ENCODE data around the gene KCNS3. TPM values are rescaled to one million over a fixed set of nuclear protein-coding genes. Genes with fewer than 3 reads are reported as not detected.

The KCNS3 gene
- total RNA-seq, 1 experiment from 2014 or later: 1.7 TPM

DNA sequence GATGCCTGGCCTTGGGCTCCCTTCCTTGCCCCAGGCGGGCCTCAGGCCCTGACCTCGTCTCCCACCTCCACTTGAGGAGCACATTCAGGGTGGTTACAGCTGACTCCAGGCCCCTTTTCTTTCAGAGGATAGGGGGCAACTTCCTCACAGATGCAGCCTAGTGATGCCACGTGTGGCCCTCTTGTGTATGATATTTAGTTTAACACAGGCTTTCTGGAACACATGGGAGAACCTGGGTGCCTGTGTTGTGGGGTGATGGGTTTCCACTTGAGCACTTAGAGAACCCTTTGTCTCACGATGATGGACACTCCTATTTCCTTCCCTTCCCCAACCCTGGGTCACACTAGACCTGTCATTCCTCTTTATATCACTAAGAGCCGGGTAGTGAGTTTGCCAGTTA, 6.8 kb upstream of the KCNS3 start:
- Histone ChIP-seq H3K27me3 (ENCODE audit: control insufficient read depth, insufficient read depth, low read length) (peaks cover 2% of the 10 kb centered on the region; the same call in 1 of the 2 replicates), H3K4me1 (ENCODE audit: control insufficient read depth, insufficient read depth, low read length) (no peaks in the 10 kb centered on the region), H3K27ac (ENCODE audit: low read length) (no peak overlapping the region), H3K4me3 (ENCODE audit: low read depth in 2 of 2, low read length in 2 of 2) (no peak overlapping the region), H3K36me3 (ENCODE audit: control insufficient read depth, insufficient read depth, low read length) (no peaks in the 10 kb centered on the region), H3K9me3 (ENCODE audit: control insufficient read depth, insufficient read depth, low read depth, low read length) (no peaks in the 10 kb centered on the region)
- no TSS peak for BruUV-seq (replicated peaks)
- in situ Hi-C loops (cut with HindIII; ENCODE audit: low pct_unique_long_range_greater_than_20kb, low sequenced_read_pairs) (no loop called here), intact Hi-C loops (cut with micrococcal nuclease; ENCODE audit: unreplicated experiment) (no loop called here)
- DNase-seq (ENCODE audit: low read depth, low spot score) (no peak), ATAC-seq (no peak)
- ChIA-PET POLR2A (no interaction called here), CTCF (no interaction called here)
- TF ChIP-seq, protein P1, sequence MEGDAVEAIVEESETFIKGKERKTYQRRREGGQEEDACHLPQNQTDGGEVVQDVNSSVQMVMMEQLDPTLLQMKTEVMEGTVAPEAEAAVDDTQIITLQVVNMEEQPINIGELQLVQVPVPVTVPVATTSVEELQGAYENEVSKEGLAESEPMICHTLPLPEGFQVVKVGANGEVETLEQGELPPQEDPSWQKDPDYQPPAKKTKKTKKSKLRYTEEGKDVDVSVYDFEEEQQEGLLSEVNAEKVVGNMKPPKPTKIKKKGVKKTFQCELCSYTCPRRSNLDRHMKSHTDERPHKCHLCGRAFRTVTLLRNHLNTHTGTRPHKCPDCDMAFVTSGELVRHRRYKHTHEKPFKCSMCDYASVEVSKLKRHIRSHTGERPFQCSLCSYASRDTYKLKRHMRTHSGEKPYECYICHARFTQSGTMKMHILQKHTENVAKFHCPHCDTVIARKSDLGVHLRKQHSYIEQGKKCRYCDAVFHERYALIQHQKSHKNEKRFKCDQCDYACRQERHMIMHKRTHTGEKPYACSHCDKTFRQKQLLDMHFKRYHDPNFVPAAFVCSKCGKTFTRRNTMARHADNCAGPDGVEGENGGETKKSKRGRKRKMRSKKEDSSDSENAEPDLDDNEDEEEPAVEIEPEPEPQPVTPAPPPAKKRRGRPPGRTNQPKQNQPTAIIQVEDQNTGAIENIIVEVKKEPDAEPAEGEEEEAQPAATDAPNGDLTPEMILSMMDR (IDR thresholded peaks at IDR 0.05): no peak
- TF ChIP-seq SIN3A (IDR thresholded peaks at IDR 0.05; ENCODE audit: borderline replicate concordance, insufficient read depth, low read depth, low read length) (no peak), TCF7L2 (IDR thresholded peaks at IDR 0.05; ENCODE audit: low read depth, low read length) (no peak), POLR2AphosphoS5 (IDR thresholded peaks at IDR 0.05; ENCODE audit: low read depth, low read length) (no peak)
- TF ChIP-seq, protein P2, sequence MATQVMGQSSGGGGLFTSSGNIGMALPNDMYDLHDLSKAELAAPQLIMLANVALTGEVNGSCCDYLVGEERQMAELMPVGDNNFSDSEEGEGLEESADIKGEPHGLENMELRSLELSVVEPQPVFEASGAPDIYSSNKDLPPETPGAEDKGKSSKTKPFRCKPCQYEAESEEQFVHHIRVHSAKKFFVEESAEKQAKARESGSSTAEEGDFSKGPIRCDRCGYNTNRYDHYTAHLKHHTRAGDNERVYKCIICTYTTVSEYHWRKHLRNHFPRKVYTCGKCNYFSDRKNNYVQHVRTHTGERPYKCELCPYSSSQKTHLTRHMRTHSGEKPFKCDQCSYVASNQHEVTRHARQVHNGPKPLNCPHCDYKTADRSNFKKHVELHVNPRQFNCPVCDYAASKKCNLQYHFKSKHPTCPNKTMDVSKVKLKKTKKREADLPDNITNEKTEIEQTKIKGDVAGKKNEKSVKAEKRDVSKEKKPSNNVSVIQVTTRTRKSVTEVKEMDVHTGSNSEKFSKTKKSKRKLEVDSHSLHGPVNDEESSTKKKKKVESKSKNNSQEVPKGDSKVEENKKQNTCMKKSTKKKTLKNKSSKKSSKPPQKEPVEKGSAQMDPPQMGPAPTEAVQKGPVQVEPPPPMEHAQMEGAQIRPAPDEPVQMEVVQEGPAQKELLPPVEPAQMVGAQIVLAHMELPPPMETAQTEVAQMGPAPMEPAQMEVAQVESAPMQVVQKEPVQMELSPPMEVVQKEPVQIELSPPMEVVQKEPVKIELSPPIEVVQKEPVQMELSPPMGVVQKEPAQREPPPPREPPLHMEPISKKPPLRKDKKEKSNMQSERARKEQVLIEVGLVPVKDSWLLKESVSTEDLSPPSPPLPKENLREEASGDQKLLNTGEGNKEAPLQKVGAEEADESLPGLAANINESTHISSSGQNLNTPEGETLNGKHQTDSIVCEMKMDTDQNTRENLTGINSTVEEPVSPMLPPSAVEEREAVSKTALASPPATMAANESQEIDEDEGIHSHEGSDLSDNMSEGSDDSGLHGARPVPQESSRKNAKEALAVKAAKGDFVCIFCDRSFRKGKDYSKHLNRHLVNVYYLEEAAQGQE (IDR thresholded peaks at IDR 0.05; ENCODE audit: insufficient read depth in 1 of 2, low read depth in 2 of 2, low read length in 1 of 2): no peak

DNA sequence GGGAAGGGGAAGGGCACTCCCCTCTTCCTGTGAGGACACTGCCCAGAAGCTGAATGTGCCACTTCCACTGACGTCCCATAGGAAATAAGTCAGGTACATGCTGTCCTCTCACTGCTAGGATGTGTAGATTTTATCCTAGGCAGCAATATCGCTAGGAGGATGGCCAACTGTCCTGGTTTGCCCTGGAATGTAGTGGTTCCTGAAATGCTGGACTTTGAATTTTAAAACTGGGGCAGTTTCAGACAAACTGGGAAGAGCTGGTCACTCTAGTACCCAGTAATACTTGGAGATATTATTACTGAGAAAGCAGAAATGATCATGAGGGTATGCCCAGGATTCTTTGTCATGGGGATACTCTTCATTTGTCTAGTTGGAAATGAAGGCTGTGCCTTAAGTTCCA, 5.4 kb upstream of the KCNS3 start:
- H3K36me3 ChIP-seq (ENCODE audit: control insufficient read depth, insufficient read depth, low read length): no peaks in the 10 kb centered on the region
- intact Hi-C loops (cut with micrococcal nuclease; ENCODE audit: unreplicated experiment) (no loop called here), in situ Hi-C loops (cut with HindIII; ENCODE audit: low pct_unique_long_range_greater_than_20kb, low sequenced_read_pairs) (no loop called here)
- TF ChIP-seq POLR2AphosphoS5 (IDR thresholded peaks at IDR 0.05; ENCODE audit: low read depth, low read length): no peak
- TF ChIP-seq SIN3A (IDR thresholded peaks at IDR 0.05; ENCODE audit: borderline replicate concordance, insufficient read depth, low read depth, low read length): no peak
- TF ChIP-seq, protein P2 (IDR thresholded peaks at IDR 0.05; ENCODE audit: insufficient read depth in 1 of 2, low read depth in 2 of 2, low read length in 1 of 2): no peak
- TF ChIP-seq, protein P1 (IDR thresholded peaks at IDR 0.05): no peak
- no peak for TF ChIP-seq TCF7L2 (IDR thresholded peaks at IDR 0.05; ENCODE audit: low read depth, low read length)
- ATAC-seq: no peak
- peaks cover 7% of the 10 kb centered on the region; the same call in 1 of the 2 replicates for H3K27me3 ChIP-seq (ENCODE audit: control insufficient read depth, insufficient read depth, low read length)
- H3K9me3 ChIP-seq (ENCODE audit: control insufficient read depth, insufficient read depth, low read depth, low read length): no peaks in the 10 kb centered on the region
- CTCF ChIA-PET: no interaction called here
- no peaks in the 10 kb centered on the region for H3K4me1 ChIP-seq (ENCODE audit: control insufficient read depth, insufficient read depth, low read length)
- no peak for DNase-seq (ENCODE audit: low read depth, low spot score)
- H3K27ac ChIP-seq (ENCODE audit: low read length): no peak overlapping the region
- POLR2A ChIA-PET: no interaction called here
- BruUV-seq (replicated peaks): no TSS peak
- no peak overlapping the region for H3K4me3 ChIP-seq (ENCODE audit: low read depth in 2 of 2, low read length in 2 of 2)

Measured in Panc1 (cell line).